ENCODE data around the gene NPNT.

The NPNT gene

GRCh38 chr4:105896984-105897775, 1.9 kb downstream of the NPNT start:
- intact Hi-C loops (cut with micrococcal nuclease) = no loop called here
- Mint-ChIP-seq H3K36me3 (ENCODE audit: low read depth) (no peaks in the 10 kb centered on the region), H3K27ac (no peak overlapping the region), H3K27me3 (peaks cover 54% of the 10 kb centered on the region), H3K4me1 (ENCODE audit: low read depth) (no peaks in the 10 kb centered on the region), H3K9me3 (no peaks in the 10 kb centered on the region), H3K4me3 (no peak overlapping the region)

- H3K4me3 Mint-ChIP-seq = no peak overlapping the region
- H3K27me3 Mint-ChIP-seq = peaks cover 34% of the 10 kb centered on the region
- no peaks in the 10 kb centered on the region for H3K9me3 Mint-ChIP-seq
- intact Hi-C loops (cut with micrococcal nuclease) = no loop called here
- no peak overlapping the region for H3K27ac Mint-ChIP-seq
- H3K4me1 Mint-ChIP-seq (ENCODE audit: low read depth) = no peaks in the 10 kb centered on the region
- H3K36me3 Mint-ChIP-seq (ENCODE audit: low read depth) = no peaks in the 10 kb centered on the region
Observed at GRCh38 chr4:105900541-105900940, 5.3 kb downstream of the NPNT start.

GRCh38 chr4:105902550-105903262, 7.4 kb downstream of the NPNT start:
- Mint-ChIP-seq H3K4me1 (ENCODE audit: low read depth) (no peaks in the 10 kb centered on the region), H3K27ac (no peak overlapping the region), H3K27me3 (peaks cover 16% of the 10 kb centered on the region), H3K4me3 (no peak overlapping the region), H3K36me3 (ENCODE audit: low read depth) (no peaks in the 10 kb centered on the region), H3K9me3 (no peaks in the 10 kb centered on the region)
- intact Hi-C loops (cut with micrococcal nuclease) = no loop called here

GRCh38 chr4:105909787-105910281, 14.6 kb downstream of the NPNT start:
- Mint-ChIP-seq H3K27me3 (no peaks in the 10 kb centered on the region), H3K4me1 (ENCODE audit: low read depth) (no peaks in the 10 kb centered on the region), H3K9me3 (no peaks in the 10 kb centered on the region), H3K4me3 (no peak overlapping the region), H3K36me3 (ENCODE audit: low read depth) (no peaks in the 10 kb centered on the region), H3K27ac (no peak overlapping the region)
- intact Hi-C loops (cut with micrococcal nuclease) = no loop called here

- Mint-ChIP-seq H3K27me3 (no peaks in the 10 kb centered on the region), H3K4me3 (no peak overlapping the region), H3K27ac (no peak overlapping the region)
Observed at GRCh38 chr4:105911426-105911825, 16.2 kb downstream of the NPNT start.

GRCh38 chr4:105912633-105913032, 17.4 kb downstream of the NPNT start:
- Mint-ChIP-seq H3K36me3 (ENCODE audit: low read depth) (no peaks in the 10 kb centered on the region), H3K4me3 (no peak overlapping the region), H3K4me1 (ENCODE audit: low read depth) (no peaks in the 10 kb centered on the region), H3K9me3 (no peaks in the 10 kb centered on the region), H3K27me3 (no peaks in the 10 kb centered on the region), H3K27ac (no peak overlapping the region)
- intact Hi-C loops (cut with micrococcal nuclease) = no loop called here

More at GRCh38 chr4:105911426-105911825, 16.2 kb downstream of the NPNT start:
- H3K36me3 Mint-ChIP-seq (ENCODE audit: low read depth) = no peaks in the 10 kb centered on the region
- H3K4me1 Mint-ChIP-seq (ENCODE audit: low read depth) = no peaks in the 10 kb centered on the region
- intact Hi-C loops (cut with micrococcal nuclease) = no loop called here
- no peaks in the 10 kb centered on the region for H3K9me3 Mint-ChIP-seq

GRCh38 chr4:105917171-105917685, 22.0 kb downstream of the NPNT start:
- intact Hi-C loops (cut with micrococcal nuclease) = no loop called here
- no peak overlapping the region for H3K4me3 Mint-ChIP-seq
- H3K36me3 Mint-ChIP-seq (ENCODE audit: low read depth) = no peaks in the 10 kb centered on the region

GRCh38 chr4:105921301-105921700, 26.0 kb downstream of the NPNT start:
- Mint-ChIP-seq H3K27me3 (no peaks in the 10 kb centered on the region), H3K9me3 (no peaks in the 10 kb centered on the region), H3K36me3 (ENCODE audit: low read depth) (no peaks in the 10 kb centered on the region), H3K4me3 (no peak overlapping the region), H3K27ac (no peak overlapping the region), H3K4me1 (ENCODE audit: low read depth) (no peaks in the 10 kb centered on the region)
- intact Hi-C loops (cut with micrococcal nuclease) = no loop called here

More at GRCh38 chr4:105917171-105917685, 22.0 kb downstream of the NPNT start:
- Mint-ChIP-seq H3K4me1 (ENCODE audit: low read depth) (no peaks in the 10 kb centered on the region), H3K27me3 (no peaks in the 10 kb centered on the region), H3K27ac (no peak overlapping the region), H3K9me3 (no peaks in the 10 kb centered on the region)

- Mint-ChIP-seq H3K9me3 (no peaks in the 10 kb centered on the region), H3K27ac (no peak overlapping the region), H3K4me1 (ENCODE audit: low read depth) (no peaks in the 10 kb centered on the region), H3K36me3 (ENCODE audit: low read depth) (no peaks in the 10 kb centered on the region), H3K4me3 (no peak overlapping the region), H3K27me3 (no peaks in the 10 kb centered on the region)
- intact Hi-C loops (cut with micrococcal nuclease) = no loop called here
Observed at GRCh38 chr4:105923497-105924238, 28.4 kb downstream of the NPNT start.

- no peaks in the 10 kb centered on the region for H3K27me3 Mint-ChIP-seq
- intact Hi-C loops (cut with micrococcal nuclease) = no loop called here
- no peaks in the 10 kb centered on the region for H3K36me3 Mint-ChIP-seq (ENCODE audit: low read depth)
- no peaks in the 10 kb centered on the region for H3K4me1 Mint-ChIP-seq (ENCODE audit: low read depth)
- H3K27ac Mint-ChIP-seq = no peak overlapping the region
- H3K4me3 Mint-ChIP-seq = no peak overlapping the region
- no peaks in the 10 kb centered on the region for H3K9me3 Mint-ChIP-seq
Observed at GRCh38 chr4:105924341-105924740, 29.1 kb downstream of the NPNT start.

GRCh38 chr4:105930698-105931097, 35.4 kb downstream of the NPNT start:
- intact Hi-C loops (cut with micrococcal nuclease) = no loop called here
- no peaks in the 10 kb centered on the region for H3K36me3 Mint-ChIP-seq (ENCODE audit: low read depth)
- H3K27ac Mint-ChIP-seq = no peak overlapping the region
- H3K27me3 Mint-ChIP-seq = no peaks in the 10 kb centered on the region
- no peaks in the 10 kb centered on the region for H3K9me3 Mint-ChIP-seq
- no peaks in the 10 kb centered on the region for H3K4me1 Mint-ChIP-seq (ENCODE audit: low read depth)
- no peak overlapping the region for H3K4me3 Mint-ChIP-seq

- H3K27ac Mint-ChIP-seq = no peak overlapping the region
- H3K9me3 Mint-ChIP-seq = no peaks in the 10 kb centered on the region
- H3K27me3 Mint-ChIP-seq = no peaks in the 10 kb centered on the region
- no peaks in the 10 kb centered on the region for H3K36me3 Mint-ChIP-seq (ENCODE audit: low read depth)
- no peak overlapping the region for H3K4me3 Mint-ChIP-seq
- intact Hi-C loops (cut with micrococcal nuclease) = no loop called here
- no peaks in the 10 kb centered on the region for H3K4me1 Mint-ChIP-seq (ENCODE audit: low read depth)
Observed at GRCh38 chr4:105933083-105933482, 37.8 kb downstream of the NPNT start.

- Mint-ChIP-seq H3K4me3 (no peak overlapping the region), H3K36me3 (ENCODE audit: low read depth) (no peaks in the 10 kb centered on the region), H3K9me3 (no peaks in the 10 kb centered on the region), H3K27me3 (no peaks in the 10 kb centered on the region), H3K4me1 (ENCODE audit: low read depth) (no peaks in the 10 kb centered on the region), H3K27ac (no peak overlapping the region)
- intact Hi-C loops (cut with micrococcal nuclease) = no loop called here
Observed at GRCh38 chr4:105934386-105934785, 39.1 kb downstream of the NPNT start.

GRCh38 chr4:105936901-105937300, 41.6 kb downstream of the NPNT start:
- Mint-ChIP-seq H3K9me3 (no peaks in the 10 kb centered on the region), H3K36me3 (ENCODE audit: low read depth) (no peaks in the 10 kb centered on the region), H3K27ac (no peak overlapping the region), H3K4me3 (no peak overlapping the region), H3K27me3 (no peaks in the 10 kb centered on the region), H3K4me1 (ENCODE audit: low read depth) (no peaks in the 10 kb centered on the region)
- intact Hi-C loops (cut with micrococcal nuclease) = no loop called here

Data from dendritic cell treated with granulocyte-macrophage colony-stimulating factor and Interleukin-4, amounts not matched to agents 40 ng/mL and 50 ng/mL, for 4 days (primary cell).